NCI-H526 (cell line): ENCODE data around the gene SLC6A18.

Source experiments
- DNase-seq, 2 experiments: peaks; one replicate each; lab custom pipeline; 2025; lab: John Stamatoyannopoulos, UW

Gene SLC6A18

DNA sequence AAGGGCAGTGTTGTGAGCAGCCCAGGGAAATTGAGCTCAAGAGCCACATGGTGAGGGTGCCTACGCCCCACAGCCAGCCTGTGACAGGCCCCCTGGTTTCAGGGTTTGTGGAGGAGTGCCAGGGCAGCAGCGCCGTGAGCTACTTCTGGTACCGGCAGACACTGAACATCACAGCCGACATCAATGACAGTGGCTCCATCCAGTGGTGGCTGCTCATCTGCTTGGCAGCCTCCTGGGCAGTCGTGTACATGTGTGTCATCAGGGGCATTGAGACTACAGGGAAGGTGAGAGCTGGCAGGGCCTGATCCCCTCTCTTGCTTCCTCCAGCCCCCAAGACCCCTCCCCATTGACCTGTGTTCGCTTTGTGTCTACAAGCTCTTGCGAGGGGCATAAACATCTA lies 10.2 kb downstream of the SLC6A18 start:
- DNase-seq: peak in 1 of 2 experiments; percentile 17

DNA sequence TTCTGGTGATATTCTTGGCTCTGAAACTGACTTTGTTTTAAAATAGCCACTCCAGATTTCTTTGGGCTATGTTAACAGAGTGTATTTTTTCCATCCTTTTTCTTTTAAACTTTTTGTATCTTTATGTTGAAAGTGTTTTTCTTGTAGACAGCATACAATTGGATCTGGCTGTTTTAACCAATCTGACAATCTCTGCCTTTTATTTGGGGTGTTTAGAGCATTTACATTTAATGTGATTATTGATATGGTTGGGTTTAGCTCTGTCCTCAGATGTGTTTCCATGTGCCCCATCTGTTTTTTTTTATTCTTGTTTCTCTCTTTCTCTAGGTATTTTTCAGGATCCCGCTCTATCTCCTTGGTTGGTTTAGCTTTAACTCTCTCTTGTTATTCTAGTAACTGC lies 10.7 kb downstream of the SLC6A18 start:
- DNase-seq: no peak

DNA sequence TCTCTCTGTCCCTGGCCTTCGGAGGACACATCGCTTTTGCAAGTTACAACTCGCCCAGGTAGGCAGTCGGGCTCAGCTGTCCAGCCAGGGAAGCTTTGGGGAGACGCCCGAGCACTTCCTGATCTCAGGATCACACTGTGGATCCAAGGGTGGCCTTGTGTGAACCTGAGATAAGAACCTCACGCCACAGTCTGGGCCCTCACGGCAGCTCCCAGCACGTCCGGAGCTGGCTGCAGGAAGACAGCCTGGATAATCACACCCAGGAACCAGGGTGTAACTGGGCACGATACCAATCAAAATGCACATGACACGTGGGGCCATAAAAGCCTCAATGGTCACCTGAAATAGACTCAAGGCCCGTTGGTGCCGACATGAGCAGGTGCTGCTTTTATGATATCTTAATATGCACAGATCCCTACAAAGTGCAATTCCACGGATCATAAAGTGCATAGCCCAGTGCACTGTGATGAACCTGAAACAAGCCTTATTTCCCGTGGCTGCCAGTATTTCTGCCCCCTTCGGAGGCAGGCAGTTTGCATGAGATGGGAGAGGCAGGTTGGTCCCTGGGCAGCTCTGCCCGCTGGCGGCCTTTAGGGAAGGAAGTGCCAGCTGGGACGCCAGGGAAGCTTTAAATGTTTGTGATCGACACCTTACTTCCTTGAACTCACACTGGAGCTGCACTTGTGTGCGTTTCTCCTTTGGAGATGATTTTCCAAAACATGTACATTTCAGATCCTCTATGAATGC lies 14.5 kb downstream of the SLC6A18 start:
- peak; percentile 71 to 77 for DNase-seq

DNA sequence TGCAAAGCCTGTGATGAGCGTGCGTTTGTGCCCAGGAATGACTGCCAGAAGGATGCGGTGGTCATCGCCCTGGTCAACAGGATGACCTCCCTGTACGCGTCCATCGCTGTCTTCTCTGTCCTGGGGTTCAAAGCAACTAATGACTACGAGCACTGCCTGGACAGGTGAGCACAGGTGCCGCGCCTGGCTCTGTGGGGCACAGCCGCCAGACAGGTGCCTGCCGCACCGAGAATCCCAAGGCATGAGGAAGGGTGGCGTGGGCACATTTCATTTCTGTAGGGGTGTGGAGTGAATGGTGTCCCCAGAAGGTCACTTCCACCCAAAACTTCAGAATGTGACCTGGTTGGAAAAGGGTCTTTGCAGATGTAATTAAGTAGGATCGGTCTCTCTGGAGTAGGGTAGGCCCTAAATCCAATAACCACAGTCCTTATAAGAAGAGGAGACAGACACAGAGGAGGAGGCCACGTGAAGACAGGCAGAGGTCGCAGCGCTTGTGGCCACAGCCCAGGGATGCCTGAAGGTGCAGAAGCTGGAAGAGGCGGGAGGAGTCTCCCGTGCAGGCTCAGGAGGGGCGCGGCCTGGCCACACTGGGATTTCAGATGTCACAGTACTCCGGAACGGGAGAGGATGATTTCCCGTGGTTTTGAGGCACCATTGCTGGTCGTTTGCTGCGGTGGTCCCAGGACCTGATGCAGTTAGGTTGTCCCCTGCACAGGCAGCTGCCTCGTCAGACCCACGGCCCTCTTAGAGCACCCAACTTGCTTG lies 15.5 kb downstream of the SLC6A18 start:
- no peak for DNase-seq

DNA sequence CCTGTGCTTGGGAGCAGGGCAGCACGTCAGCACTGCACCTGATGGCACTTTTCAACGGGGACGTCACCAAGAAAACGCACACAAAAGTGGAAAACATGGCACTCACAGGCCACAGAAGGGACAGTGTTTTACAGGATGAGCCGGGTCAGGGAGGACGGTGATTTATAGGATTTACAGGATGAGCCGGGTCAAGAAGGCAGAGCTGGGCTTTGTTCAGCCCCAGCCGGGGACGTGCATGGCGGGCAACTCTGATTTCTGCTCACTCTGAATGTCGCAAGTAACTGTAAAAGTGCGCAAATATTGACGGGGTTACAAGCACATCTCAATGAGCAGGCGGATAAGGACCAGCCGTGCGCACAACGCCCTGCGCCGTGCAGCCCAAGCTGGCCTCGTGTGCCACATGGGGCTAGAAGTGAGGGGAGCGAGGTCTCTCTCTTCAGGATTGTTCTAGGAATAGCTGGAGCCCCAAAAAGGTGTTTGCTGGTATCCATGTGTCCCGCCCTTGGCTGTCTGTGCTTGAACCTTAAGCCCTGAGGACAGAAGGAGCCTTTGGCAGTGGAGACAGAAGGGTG lies 16.4 kb downstream of the SLC6A18 start:
- no peak for DNase-seq

DNA sequence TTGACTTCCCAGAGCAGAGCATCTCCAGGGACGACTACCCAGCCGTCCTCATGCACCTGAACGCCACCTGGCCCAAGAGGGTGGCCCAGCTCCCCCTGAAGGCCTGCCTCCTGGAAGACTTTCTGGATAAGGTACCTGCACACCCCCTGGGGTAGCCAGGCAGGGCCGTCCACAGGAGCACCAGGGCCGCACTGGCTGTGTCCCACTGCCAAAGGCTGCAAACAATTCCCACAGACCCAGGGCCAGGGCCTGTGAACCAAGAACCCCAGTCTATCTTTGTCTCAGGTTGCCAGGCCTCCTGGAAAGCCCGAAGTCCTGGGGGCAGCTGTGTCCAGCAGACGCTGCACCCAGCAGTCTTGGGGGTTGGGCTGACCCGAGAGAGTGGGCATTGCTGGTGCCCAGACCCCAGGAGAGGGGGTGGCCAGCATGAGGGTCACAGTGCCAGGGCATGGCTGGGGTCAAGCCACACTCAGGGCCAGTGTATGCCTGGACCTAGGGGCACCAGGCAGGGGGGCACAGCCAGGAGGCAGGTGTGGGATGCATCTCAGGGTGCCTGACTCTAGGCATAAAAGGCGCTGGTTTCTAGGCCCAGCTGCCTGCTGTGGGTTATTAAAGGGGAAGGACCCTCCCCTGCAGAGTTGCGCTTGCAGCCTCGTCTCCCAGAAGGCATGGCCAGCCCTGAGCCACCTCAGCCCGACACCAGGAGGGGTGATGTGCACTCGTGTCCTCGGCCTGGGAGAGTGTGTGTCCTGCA lies 17.7 kb downstream of the SLC6A18 start:
- DNase-seq: no peak

DNA sequence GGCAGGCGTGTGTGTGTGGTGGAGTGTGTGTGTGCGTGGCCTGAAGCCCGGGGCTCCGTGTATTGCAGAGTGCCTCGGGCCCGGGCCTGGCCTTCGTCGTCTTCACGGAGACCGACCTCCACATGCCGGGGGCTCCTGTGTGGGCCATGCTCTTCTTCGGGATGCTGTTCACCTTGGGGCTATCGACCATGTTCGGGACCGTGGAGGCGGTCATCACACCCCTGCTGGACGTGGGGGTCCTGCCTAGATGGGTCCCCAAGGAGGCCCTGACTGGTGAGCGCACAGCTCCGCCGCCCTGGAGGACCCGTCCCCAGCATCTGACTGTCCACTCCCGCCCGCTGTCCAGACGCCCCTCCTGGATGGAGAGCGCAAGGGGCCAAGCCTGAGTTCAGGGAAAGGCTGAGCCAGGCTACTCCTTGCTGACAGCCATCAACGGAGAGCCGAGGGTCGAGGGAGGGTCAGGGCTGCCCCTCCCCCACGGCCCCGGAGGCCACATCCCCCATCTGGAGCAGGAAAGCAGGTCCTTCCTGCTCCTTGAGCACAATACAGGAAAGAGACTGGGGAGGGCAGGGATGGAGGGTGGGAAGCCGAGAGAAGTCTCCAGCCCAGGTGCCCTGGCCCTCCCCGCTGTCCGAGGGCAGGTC lies 18.4 kb downstream of the SLC6A18 start:
- DNase-seq: no peak

DNA sequence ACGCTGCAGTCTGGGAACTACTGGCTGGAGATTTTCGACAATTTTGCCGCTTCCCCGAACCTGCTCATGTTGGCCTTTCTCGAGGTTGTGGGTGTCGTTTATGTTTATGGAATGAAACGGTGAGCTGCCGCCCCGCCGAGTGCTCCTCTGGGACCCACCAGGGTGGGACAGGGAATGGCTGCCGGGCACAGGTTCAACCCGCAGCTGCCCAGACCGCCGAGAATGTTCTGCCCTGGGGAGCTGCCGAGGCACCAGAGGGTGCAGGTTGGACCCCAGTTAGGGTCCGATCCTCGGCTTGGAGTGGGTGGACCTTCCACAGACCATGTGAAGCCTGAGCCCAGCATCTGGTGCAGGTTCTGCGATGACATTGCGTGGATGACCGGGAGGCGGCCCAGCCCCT lies 19.1 kb downstream of the SLC6A18 start:
- no peak for DNase-seq

DNA sequence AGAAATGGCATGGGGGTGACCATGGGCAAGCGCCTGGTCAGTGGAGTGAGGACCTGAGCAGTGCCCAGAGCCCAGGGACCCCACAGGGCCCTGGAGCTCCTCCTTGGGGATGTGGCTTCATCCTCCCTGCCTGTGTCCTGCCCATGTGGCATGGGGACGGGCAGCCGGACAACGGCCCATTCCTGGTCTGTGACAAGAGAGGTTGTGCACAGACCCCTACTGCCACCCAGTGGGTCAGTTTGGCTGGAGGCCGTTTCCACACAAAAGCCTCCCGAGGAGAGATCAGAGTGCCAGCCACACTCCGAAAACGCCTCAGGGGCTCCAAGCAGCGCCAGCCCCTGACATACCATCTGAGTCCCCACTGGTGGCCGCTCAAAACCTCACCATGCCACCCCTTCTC lies 19.8 kb downstream of the SLC6A18 start:
- no peak for DNase-seq

DNA sequence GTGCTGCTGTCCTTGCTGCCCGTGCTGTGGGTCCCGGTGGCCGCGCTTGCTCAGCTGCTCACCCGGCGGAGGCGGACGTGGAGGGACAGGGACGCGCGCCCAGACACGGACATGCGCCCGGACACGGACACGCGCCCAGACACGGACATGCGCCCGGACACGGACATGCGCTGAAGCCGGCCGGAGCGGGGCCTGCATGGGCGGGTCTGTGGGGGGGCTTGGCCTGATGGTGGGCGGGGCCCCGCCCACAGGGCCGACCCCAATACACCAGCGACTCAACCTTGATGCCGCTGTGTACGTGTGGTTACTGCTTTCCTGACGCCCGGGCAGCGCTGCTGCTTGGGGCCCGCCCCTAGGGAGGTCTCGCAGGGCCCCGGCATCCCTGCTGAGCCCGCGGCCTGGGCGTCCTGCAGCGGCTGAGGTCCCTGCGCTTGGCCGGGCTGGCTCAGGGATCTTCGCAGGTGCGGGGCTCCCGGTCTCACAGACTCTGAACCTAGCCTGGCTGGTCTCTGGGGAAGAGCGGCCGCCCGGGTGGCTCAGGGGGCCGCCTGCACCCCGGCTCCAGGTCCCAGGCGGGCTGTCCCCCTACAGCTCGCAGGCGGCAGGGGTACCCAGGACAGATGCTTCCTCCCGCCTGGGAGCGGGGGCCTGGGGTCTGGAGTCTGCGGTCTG lies 20.9 kb downstream of the SLC6A18 start:
- DNase-seq: peak in 1 of 2 experiments; percentile 66

DNA sequence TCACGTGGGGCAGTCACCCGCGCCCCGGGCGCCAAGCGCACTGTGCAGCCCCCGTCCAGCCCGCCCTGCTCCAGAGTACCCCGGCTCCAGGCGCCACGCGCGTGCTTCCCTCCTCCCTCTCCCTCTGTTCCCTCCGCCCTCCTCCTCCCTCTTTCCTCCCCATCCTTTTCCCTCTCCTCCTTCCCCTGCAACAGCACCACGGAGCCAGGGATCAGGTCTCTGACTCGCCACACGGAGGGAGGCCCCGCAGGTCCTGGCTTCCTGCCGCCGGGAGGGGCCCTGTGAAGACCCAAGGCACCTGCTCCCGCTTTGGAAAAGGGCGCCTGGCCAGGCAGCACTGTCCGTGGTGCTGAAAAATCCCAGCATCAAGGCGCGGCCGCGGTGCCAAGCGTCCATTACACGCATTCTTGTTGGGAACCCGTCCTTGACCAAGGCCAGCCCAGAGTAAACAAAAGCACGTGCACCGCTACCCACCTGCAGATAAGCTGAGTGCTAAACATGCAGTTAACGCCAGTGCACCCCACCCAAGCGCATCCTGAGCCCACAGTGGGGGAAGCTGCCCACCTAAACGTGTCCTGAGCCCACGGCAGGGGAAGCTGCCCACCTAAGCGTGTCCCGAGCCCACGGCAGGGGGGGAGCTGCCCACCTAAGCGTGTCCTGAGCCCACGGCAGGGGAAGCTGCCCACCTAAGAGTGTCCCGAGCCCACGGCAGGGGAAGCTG lies 21.7 kb downstream of the SLC6A18 start:
- DNase-seq: peak in 1 of 2 experiments; percentile 28

DNA sequence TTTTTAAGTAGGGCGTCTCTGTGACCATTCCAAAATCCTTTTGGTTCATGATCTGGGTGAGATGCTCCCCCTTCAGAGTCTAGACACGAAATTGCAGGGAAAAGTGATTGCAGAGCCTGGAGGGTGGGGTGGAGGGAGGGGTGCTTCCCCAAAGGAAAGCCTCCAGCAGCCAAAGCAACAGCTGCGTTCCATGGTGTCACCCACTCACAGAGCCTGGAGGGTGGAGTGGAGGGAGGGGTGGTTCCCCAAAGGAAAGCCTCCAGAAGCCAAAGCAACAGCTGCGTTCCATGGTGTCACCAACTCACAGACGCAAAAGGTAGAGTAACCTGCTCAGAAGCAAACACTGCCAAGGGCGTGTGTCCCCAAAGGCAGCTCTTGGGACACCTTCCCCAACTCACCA lies 22.6 kb downstream of the SLC6A18 start:
- DNase-seq: no peak

DNA sequence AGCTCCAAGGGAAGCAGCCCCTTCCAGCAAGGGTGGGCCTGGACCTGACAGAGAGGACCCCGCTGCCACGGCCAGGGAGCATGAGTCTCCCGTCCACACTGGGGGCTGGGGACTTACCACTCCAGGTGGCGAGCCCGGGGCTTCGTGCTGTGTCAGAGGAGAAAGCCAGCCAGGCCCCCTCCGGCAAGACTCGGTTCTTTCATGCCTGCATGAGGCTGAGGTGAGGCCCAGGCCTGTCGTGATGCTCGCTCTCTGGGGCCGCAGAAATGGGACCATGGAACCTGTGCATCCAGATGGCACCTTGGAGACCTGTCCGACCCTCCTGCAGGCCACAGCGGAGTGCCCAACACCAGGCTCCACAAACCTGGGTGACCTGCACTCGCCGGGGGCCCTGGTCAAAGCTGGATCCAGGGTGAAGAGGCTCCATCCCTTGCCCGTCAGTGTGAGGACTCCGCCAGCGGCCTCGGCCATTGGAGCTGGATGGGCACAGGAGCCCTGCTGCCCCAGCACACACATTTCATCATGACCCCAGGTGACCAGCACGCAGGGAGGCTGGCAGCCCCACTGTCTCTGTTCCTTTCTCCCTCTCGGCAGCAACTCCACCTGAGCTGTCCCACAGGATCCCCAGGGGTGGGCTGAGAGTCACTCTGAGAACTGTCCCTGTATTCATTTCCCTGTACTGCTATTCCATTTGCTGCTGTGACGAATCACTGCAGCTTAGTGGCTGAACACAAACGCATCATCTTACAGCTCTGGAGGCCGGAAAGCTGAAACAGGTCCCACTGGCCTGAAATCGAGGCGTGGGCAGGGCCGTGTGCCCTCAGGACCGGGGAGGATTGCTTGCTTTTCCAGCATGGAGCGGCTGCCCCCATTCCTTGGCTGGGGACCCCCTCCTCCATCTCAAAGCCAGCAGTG lies 24.4 kb downstream of the SLC6A18 start:
- DNase-seq: no peak

DNA sequence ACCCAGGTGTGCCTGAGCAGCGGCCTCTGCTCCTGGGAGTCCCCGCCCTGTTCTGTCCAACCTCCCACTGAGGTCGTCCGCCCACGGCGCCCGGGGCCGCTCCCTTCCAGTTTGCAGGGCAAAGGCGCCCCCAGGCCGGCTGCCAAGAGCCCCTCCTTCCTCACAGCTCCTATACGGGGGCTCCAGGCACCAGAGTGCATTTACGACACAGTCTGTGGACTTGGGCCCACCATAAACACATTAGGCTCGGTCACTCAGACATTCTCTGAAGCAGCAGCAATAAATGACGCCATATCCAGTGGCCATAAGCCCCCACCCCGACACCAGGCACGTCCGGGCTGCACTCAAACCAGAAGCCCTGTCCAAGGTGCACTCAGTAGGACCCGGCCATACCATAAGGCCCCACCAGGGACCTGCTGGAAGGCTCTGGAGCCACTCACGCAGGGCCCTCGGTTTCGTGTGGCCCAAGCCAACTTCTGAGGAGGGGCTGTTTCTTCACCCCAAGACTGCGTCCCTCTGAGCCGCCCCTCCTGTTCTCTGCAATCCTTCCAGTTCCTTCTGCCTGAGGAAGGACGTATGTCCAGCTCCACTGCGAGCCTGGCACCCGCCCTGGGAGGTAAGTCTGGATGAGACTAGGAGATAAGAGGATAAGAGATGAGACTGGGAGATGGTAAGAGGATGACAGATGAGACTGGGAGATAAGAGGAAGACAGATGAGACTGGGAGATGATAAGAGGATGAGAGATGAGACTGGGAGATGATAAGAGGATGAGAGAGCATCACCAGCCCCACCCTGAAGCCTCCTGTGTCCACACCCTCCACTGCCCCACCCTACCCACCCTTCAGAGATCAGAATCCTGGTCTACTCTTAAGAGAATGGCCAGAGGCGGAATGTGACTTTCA lies 26.7 kb downstream of the SLC6A18 start:
- no peak for DNase-seq

DNA sequence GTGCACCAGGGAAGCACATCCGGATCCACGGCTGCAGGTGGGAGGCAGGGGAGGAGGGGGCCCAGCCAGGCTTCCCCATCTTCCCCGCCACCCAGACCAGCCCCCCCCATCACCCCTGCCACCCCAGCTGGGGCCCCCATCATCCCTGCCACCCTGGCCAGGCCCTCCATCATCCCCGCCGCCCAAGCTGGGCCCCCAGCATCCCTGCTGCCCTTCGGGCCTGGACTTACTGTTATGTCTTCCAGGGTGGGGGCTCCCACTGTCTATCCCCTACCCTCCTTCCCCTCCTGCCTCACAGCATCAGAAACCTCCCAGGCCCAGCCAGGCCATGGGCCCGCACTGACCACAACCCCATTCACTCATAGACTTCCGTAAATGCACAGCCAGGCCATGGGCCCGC lies 27.5 kb downstream of the SLC6A18 start:
- no peak for DNase-seq

DNA sequence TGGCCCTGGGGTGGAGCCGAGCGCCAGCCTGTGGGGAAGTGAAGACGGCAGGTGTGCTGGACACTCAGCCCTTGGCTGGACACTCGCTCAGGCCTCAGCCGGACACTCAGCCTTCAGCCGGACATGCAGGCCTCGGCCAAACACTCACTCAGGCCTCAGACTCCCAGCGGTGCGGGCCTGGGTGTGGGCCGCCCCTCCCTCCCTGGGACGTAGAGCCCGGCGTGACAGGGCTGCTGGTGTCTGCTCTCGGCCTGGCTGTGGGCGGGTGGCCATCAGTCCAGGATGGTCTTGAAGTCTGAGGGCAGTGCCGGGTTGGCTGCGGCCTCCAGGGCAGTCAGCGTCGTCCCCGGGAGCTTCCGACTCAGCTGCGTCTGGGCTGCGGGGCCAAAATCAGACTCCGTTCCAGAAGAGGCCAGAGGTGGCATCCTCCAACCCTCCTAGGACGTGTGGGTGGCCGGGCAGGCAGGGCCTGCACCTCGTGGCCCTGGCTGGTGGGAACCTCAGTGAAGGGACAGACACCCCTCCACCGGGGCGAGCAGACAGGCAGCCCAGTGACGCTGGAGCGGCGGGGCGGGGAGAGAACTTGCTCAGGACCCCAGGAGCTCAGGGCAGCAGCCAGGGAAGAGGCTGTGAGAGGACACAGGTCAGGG lies 28.4 kb downstream of the SLC6A18 start:
- no peak for DNase-seq

DNA sequence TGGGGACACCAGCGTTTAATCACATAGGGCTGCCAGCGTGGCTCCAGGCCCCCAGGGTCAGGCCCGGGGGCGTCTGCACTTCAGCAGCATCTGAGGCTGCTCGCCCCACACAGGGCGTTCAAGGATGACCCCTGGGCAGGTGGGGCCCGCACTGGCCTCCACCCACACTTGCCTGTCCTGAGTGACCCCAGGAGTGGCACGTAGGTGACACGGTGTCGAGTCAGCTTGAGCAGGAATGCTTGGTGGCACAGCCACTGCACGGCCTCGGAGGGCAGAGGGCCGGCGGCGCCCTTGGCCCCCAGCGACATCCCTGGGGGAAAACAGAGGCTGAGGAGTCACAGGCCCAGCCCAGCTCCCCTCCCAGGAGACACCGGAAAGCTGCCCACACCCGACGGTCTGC lies 29.0 kb downstream of the SLC6A18 start:
- DNase-seq: no peak

DNA sequence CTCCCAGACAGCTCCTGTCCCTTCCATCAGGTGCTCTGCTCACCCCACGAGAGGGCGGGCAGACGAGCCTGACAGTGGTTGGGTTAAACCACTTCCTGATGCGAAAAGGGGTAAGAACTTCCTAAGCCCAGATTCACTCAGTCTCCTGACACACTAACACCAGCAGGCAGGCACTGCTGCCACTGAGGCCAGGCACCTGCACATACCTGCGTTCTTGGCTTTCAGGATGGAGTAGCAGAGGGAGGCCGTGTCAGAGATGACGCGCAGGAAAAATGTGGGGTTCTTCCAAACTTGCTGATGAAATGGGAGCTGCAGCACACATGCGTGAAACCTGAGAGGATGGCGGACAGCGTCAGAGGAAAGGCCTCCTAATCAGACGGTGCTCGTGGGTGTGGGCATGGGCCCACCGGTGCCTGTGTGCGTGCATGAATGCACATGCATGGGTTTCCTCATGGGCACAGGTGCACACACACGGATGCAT lies 29.9 kb downstream of the SLC6A18 start:
- peak in 1 of 2 experiments; percentile 25 for DNase-seq
